Muscle layer of duodenum (tissue), 2 donors: ENCODE results near the gene ARHGAP22.

ENCODE experiments used
- H3K27ac ChIP-seq: one replicate; pipeline ENCODE4 v1.7.0; 2013; ENCODE audit warnings: mild to moderate bottlenecking, low read length
- H3K27me3 ChIP-seq: one replicate; pipeline ENCODE4 v1.7.0; 2013; ENCODE audit warnings: low read depth, mild to moderate bottlenecking, control low read depth, low read length
- H3K36me3 ChIP-seq, 2 donors: one replicate each; pipeline ENCODE4 v1.7.0; 2013; ENCODE audit warnings: low read length in 2 of 2, control low read depth in 1 of 2, mild to moderate bottlenecking in 1 of 2; ENCODE audit not compliant: insufficient read depth in 2 of 2, control insufficient read depth in 1 of 2
- H3K4me1 ChIP-seq, 2 donors: one replicate each; pipeline ENCODE4 v1.7.0; 2013; ENCODE audit warnings: low read length in 2 of 2, mild to moderate bottlenecking in 2 of 2, control low read depth in 1 of 2, moderate library complexity in 1 of 2; ENCODE audit not compliant: insufficient read depth in 2 of 2, control insufficient read depth in 1 of 2
- H3K4me3 ChIP-seq, 2 donors: one replicate each; pipeline ENCODE4 v1.7.0; 2013; ENCODE audit warnings: low read length in 2 of 2, low read depth in 1 of 2, mild to moderate bottlenecking in 1 of 2
- H3K9me3 ChIP-seq, 2 donors: one replicate each; pipeline ENCODE4 v1.7.0; 2013; ENCODE audit warnings: low read length in 2 of 2, control low read depth in 1 of 2, mild to moderate bottlenecking in 1 of 2; ENCODE audit not compliant: control insufficient read depth in 1 of 2
- donor health status: healthy.

ARHGAP22 gene

DNA sequence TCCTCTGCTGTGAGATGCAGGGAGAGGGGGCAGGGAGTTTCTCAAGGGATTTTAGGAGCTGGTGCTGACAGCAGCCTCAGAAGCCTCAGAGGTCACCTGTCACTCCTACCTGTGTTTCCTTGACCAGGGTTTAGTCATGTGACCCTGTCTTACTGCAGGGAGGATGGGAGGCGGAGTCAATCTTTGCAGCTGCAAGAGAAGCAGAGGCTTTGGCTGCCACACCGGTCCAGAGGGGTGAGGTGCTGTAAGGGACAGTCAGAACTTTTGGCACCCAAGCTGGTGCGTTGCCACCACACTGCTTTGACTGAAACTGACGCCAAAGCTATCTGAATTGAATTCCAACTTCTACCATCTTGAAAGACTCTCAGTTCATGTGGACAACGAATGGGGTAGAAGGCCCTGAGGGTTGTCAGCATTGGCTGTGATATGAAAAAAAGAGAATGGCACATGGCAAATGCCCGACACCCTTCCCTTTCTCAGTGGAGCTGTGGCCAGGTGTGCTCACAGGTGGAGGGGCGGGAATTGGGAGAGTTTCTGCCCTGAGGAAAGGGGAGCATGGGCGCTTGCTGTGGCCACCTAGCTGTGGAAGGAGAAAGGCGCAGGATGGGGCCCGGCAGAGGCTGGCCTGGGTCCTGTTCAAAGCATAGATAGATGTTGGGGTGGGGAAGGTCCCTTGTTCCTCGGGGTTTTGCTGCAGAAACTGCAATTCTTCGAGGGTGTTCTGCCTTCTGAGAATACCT lies 69.3 kb downstream of the ARHGAP22 start:
- H3K27ac ChIP-seq: no peak overlapping the region
- H3K9me3 ChIP-seq: no peaks in the 10 kb centered on the region
- H3K4me1 ChIP-seq: peaks cover 0 to 5% of the 10 kb centered on the region in 2 donors
- no peaks in the 10 kb centered on the region for H3K27me3 ChIP-seq
- no peaks in the 10 kb centered on the region for H3K36me3 ChIP-seq
- H3K4me3 ChIP-seq: no peak overlapping the region

DNA sequence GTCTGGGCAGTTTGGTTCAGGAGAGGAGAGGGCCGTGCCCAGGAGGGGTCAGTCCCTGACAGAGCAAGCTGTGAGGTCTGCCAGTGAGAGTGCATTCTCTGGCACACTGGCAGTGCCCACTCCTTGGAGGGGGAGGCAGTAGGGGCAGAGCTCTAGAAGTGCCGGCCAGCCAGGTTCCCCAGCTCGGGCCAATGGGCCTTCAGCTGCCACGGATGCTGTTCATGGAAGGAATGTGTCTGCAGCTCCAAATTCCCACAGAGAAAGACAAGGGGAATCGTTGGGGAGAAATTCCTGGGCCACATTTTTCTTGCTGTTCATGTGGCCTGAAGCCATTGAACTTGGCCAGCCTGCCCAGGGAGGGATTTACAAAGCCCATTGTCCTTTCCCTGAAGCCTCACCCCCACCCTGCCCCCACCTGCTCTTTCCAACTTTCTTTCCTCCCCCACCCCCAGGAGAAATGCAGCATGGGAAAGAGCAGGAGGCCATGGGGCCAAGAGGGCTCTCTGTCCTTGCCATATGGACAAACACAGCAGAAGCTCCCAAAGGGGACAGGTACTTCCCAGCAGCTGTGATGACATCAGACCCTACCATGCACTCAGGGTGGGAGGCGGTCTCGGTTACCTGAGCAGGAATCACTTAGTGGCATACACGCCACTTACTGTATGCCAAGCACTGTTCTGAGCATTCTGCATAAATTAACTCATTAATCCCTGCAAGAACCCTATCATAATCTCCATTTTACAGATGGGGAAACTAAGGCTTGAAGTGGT lies 70.7 kb downstream of the ARHGAP22 start:
- Histone ChIP-seq H3K36me3 (no peaks in the 10 kb centered on the region), H3K4me1 (peaks cover 0 to 5% of the 10 kb centered on the region in 2 donors), H3K27ac (no peak overlapping the region), H3K9me3 (no peaks in the 10 kb centered on the region), H3K4me3 (no peak overlapping the region), H3K27me3 (no peaks in the 10 kb centered on the region)

DNA sequence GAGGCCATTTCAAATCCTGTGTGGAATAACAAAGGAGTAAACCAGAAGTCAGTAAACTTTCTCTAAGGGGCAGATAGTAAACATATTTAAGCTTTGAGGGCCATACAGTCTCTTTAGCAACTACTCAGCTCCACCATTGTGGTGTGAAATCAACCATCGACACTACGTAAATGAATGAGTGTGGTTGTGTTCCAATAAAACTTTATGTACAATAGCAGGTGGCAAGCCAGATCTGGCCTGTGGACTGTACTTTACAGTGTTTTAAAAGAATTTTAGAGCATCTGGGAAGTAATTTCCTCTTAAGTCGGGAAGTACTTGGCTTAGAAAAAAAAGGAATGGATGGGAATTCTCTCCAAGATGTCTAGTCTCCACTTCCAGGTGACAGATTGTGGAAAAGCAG lies 71.3 kb downstream of the ARHGAP22 start:
- no peaks in the 10 kb centered on the region for H3K9me3 ChIP-seq
- H3K27me3 ChIP-seq: no peaks in the 10 kb centered on the region
- H3K4me3 ChIP-seq: no peak overlapping the region
- H3K4me1 ChIP-seq: peaks cover 0 to 5% of the 10 kb centered on the region in 2 donors
- no peak overlapping the region for H3K27ac ChIP-seq
- H3K36me3 ChIP-seq: no peaks in the 10 kb centered on the region

DNA sequence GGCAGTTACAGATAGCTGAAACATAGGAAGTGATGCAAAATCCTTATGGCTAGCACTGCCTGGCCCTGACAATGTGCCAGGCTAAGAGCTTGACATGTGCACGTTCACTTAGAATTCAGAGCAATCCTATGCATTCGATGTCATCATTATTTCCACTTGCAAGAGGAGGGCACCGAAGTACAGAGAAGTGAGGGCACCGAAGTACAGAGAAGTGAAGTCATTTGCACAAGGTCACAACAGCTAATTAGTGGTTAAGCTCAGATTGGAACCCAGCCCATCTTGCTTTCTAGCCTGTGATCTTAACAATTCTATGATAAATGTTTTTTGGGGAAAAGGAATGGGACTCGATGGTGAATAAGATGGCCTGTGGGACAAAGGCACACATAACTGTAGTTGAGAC lies 73.4 kb downstream of the ARHGAP22 start:
- no peak overlapping the region for H3K27ac ChIP-seq
- no peaks in the 10 kb centered on the region for H3K9me3 ChIP-seq

DNA sequence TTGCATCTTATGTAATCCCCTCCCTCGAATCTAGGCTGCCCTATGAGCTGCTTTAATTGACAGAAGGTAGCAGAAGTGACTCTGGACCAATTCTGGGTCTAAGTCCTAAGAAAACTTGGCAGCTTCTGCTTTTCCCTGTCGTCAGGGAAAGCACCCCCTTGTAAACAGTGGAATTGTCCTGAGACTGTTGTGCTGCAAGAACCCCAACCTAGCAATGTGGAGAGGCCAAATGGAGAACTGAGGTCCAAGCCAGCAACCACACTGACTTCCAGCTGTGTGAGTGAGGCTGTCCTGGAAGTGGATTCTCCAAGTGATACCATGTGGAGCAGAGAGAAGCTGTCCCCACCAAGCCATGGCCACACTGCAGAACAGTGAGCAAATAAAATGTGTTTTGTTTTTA lies 75.5 kb downstream of the ARHGAP22 start:
- H3K27me3 ChIP-seq: no peaks in the 10 kb centered on the region
- H3K4me1 ChIP-seq: peaks cover 0 to 4% of the 10 kb centered on the region in 2 donors
- H3K4me3 ChIP-seq: no peak overlapping the region
- no peak overlapping the region for H3K27ac ChIP-seq
- H3K9me3 ChIP-seq: no peaks in the 10 kb centered on the region
- no peaks in the 10 kb centered on the region for H3K36me3 ChIP-seq

More for the DNA sequence above, 73.4 kb downstream of the ARHGAP22 start:
- peaks cover 0 to 5% of the 10 kb centered on the region in 2 donors for H3K4me1 ChIP-seq
- no peak overlapping the region for H3K4me3 ChIP-seq
- no peaks in the 10 kb centered on the region for H3K36me3 ChIP-seq
- H3K27me3 ChIP-seq: no peaks in the 10 kb centered on the region

DNA sequence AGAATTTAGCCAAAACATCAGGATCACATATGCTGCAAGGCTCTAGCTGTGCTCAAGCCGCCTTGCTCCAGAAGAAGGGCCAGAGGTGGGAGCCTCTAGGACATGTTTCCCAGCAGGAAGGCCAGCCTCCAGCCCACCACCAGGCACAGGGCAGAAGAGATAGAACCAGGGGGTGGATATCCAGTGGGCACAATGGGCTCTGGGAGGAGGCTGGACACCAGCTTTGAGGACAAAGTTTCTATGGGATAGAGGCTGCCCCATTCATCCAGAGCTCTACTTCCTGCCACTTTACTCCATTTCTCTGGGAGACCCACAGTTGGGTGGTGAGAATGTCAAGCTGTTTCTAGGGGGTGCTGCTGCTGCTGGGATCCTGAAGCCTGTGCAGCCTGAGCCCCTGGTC lies 77.1 kb downstream of the ARHGAP22 start:
- no peaks in the 10 kb centered on the region for H3K27me3 ChIP-seq
- peaks cover 0 to 10% of the 10 kb centered on the region in 2 donors for H3K4me1 ChIP-seq
- H3K27ac ChIP-seq: no peak overlapping the region
- no peaks in the 10 kb centered on the region for H3K9me3 ChIP-seq
- H3K36me3 ChIP-seq: no peaks in the 10 kb centered on the region
- no peak overlapping the region for H3K4me3 ChIP-seq

DNA sequence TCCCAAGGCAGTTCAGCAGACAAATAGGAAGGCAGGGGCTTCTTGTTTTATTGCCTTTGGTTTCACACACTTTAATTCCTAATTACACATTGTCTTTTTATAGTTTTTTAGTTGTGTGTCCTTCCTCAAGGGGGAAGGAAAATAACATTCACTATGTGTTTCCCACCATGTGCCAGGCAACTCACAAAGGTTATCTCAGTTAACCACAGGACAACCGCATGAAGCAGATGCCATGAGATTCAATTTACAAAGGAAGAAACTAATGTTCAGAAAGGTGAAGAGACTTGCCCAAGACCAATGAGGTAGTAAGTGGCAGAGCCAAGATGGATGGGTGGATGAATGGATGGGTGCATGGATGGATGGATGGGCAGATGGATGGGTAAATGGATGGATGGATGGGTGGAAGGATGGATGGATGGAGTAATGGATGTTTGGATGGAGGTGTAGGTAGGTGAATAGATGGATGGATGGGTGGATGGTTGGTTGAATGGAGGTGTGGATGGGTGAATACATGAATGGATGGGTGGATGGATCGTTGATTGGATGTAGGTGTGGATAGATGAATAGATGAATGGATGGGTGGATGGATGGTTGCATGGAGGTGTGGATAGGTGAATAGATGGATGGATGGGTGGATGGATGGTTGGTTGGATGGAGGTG lies 77.9 kb downstream of the ARHGAP22 start:
- Histone ChIP-seq H3K9me3 (no peaks in the 10 kb centered on the region), H3K36me3 (no peaks in the 10 kb centered on the region), H3K4me3 (no peak overlapping the region), H3K27ac (peak overlapping the region; percentile 46), H3K27me3 (no peaks in the 10 kb centered on the region), H3K4me1 (peaks cover 0 to 14% of the 10 kb centered on the region in 2 donors)

DNA sequence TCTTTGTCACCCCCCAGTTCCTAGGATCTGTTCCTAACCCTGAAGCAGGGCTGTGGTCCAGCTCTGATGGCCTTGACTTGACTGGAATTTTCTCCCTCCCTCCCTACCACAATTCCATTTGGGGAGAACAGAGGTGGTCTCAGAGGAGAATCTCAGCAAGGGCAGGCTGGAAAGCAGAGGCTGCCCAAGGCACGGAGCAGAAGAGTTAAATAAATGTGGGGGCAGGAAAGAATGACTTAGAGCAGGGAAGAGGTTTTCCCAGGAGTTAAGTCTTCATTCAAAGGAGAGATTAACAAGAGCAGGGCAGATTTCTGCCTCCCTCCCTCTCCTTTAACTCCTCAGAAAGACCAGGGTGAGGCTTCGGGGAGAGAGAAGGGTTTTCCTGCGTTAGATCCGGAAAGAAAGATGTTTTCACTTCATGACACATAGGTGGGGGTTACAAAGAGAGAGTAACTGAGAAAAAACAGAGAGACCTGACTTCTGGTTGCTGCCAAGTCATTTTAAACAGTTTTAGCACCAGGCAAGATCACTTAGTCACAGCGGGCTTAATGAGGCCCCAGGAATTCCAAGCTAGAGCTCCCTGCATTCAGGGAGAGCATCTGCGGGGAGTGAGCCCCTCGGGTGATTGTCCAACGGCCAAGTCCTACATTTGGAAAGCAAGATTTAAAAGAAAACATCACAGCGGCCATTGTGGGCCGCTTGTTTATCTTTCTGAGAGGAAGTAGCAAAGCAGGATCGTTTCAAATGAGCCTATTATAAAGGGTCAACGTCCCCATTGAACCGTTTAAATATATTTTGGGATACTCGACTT lies 78.7 kb downstream of the ARHGAP22 start:
- H3K36me3 ChIP-seq: no peaks in the 10 kb centered on the region
- H3K27ac ChIP-seq: peak overlapping the region; percentile 46
- no peaks in the 10 kb centered on the region for H3K27me3 ChIP-seq
- peak overlapping the region in 1 of 2 donors; percentile 15 for H3K4me3 ChIP-seq
- H3K9me3 ChIP-seq: no peaks in the 10 kb centered on the region
- peaks cover 0 to 14% of the 10 kb centered on the region in 2 donors for H3K4me1 ChIP-seq

DNA sequence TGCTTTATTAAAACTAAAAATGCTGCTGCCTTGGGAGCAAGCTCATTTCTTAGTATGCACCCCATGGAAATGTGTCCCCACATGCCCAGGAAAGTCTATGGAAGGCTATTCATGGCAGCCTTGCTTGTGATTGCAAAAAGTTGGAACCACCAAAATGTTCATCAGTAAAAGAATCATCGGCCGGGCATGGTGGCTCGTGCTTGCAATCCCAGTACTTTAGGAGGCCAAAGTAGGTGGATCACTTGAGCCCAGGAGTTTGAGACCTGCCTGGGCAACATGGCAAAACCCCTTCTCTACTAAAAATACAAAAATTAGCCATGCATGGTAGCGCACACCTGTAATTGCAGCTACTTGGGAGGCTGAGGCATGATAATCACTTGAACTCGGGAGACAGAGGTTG lies 79.8 kb downstream of the ARHGAP22 start:
- peaks cover 0 to 14% of the 10 kb centered on the region in 2 donors for H3K4me1 ChIP-seq
- H3K36me3 ChIP-seq: no peaks in the 10 kb centered on the region
- H3K27ac ChIP-seq: no peak overlapping the region
- H3K27me3 ChIP-seq: no peaks in the 10 kb centered on the region
- H3K4me3 ChIP-seq: no peak overlapping the region
- no peaks in the 10 kb centered on the region for H3K9me3 ChIP-seq

DNA sequence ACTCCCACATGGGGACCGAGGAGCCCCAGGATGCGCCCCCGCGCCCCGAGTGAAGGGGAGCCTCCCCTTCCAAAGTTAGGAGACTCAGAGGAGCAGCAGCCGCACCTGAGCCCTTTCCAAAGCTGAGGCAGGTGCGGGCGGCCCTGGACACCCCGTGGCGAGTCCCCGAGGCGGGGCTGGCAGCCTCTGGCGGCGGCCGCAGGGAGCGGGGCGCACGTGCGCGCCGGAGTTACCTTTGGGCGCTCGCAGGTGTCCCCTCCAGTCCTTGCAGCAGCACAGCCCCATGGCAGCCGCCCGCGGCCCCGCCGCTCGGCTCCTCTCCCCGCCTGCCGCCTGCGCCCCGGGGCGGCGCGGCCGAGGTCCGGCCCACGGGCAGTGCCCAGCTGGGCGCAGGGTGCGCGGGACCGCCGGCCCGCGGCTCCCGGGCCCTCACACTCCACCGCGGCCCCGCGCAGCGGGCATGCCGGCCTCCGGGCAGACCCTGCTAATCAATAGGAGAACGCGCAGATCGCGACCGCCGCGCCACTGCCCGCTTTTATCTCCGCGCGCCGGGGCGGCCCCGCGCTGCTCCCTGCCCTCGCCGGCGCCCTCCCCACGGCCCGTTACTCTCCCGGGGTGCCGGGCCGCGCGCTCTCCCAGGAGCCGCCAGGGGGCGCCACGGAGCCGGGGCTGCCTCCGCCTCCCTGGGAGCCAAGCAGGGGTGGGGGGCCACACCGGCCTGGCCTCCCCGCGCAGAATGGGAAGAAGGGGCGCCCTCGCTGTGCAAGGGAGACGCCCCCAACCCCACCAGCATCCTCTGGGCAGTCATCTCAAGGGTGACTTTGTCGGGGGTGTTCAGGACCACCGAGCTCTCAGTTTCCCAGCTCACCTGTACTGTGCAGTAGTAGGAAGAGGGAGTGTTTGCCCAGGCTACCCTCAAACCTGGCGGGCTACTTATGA lies 80.8 kb downstream of the ARHGAP22 start:
- Histone ChIP-seq H3K36me3 (no peaks in the 10 kb centered on the region), H3K4me3 (peak overlapping the region; percentile 40 to 69), H3K9me3 (no peaks in the 10 kb centered on the region), H3K27ac (no peak overlapping the region), H3K4me1 (peaks cover 0 to 14% of the 10 kb centered on the region in 2 donors), H3K27me3 (no peaks in the 10 kb centered on the region)
